ENCODE results near the gene ARHGAP42.

Gene ARHGAP42

GRCh38 chr11:100847696-100848216 is 160.7 kb downstream of the ARHGAP42 start:
- DNase-seq = no peak

GRCh38 chr11:100849009-100849900 is 162.2 kb downstream of the ARHGAP42 start:
- no peak for DNase-seq

GRCh38 chr11:100849901-100850235 is 162.8 kb downstream of the ARHGAP42 start:
- no peak for DNase-seq

GRCh38 chr11:100851147-100851546 is 164.1 kb downstream of the ARHGAP42 start:
- no peak for DNase-seq

- DNase-seq = no peak
These were observed 164.6 kb downstream of the ARHGAP42 start for GRCh38 chr11:100851584-100852152.

- no peak for DNase-seq
These were observed 168.5 kb downstream of the ARHGAP42 start for GRCh38 chr11:100855466-100856067.

- DNase-seq = no peak
These were observed 170.3 kb downstream of the ARHGAP42 start for GRCh38 chr11:100857236-100858005.

GRCh38 chr11:100860318-100861155 is 173.4 kb downstream of the ARHGAP42 start:
- no peak for DNase-seq

- no peak for DNase-seq
These were observed 174.1 kb downstream of the ARHGAP42 start for GRCh38 chr11:100861212-100861611.

GRCh38 chr11:100863080-100863581 is 176.0 kb downstream of the ARHGAP42 start:
- DNase-seq = no peak

GRCh38 chr11:100865443-100866065 is 178.5 kb downstream of the ARHGAP42 start:
- no peak for DNase-seq

GRCh38 chr11:100866453-100866852 is 179.4 kb downstream of the ARHGAP42 start:
- DNase-seq = no peak

- DNase-seq = no peak
These were observed 180.5 kb downstream of the ARHGAP42 start for GRCh38 chr11:100867606-100868005.

GRCh38 chr11:100869328-100869727 is 182.2 kb downstream of the ARHGAP42 start:
- no peak for DNase-seq

- no peak for DNase-seq
These were observed 183.1 kb downstream of the ARHGAP42 start for GRCh38 chr11:100870138-100870537.

- no peak for DNase-seq
These were observed 186.1 kb downstream of the ARHGAP42 start for GRCh38 chr11:100872951-100873740.

GRCh38 chr11:100874203-100874602 is 187.1 kb downstream of the ARHGAP42 start:
- DNase-seq = no peak

GRCh38 chr11:100875521-100875869 is 188.4 kb downstream of the ARHGAP42 start:
- no peak for DNase-seq

- DNase-seq = no peak
These were observed 189.9 kb downstream of the ARHGAP42 start for GRCh38 chr11:100876815-100877520.

GRCh38 chr11:100878474-100878873 is 191.4 kb downstream of the ARHGAP42 start:
- DNase-seq = no peak
